ENCODE results near the gene YIPF4.
A peak's percentile ranks its signal among the peaks of the same experiment; 100 is the strongest.
"Not testable (repeated sequence)": the region's sequence is repeated elsewhere in the genome, so short reads cannot be mapped to it uniquely, and the experiment has no call there.

YIPF4 gene

DNA sequence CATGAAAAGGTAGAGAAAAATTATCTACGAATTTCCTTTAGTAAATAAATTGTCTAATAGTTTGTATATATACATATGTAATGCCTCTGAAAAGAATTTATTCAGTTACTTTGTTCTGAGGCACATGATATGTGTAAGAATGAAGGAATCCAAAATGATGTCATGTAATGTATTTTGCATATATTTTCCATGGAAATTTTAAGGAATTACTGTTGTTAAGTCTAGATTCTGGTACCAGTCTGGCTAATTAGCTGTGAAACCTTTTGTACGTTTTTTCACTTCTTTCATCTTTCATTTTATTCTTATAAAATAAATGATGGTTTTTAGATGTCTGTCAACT lies 12.3 kb downstream of the YIPF4 start:
- DNase-seq, result no peak

- no peak for DNase-seq
Measured at GRCh38 chr2:32291746-32292145, 14.0 kb downstream of the YIPF4 start.

GRCh38 chr2:32293493-32293892 lies 15.8 kb downstream of the YIPF4 start:
- DNase-seq, result not testable (repeated sequence)

DNA sequence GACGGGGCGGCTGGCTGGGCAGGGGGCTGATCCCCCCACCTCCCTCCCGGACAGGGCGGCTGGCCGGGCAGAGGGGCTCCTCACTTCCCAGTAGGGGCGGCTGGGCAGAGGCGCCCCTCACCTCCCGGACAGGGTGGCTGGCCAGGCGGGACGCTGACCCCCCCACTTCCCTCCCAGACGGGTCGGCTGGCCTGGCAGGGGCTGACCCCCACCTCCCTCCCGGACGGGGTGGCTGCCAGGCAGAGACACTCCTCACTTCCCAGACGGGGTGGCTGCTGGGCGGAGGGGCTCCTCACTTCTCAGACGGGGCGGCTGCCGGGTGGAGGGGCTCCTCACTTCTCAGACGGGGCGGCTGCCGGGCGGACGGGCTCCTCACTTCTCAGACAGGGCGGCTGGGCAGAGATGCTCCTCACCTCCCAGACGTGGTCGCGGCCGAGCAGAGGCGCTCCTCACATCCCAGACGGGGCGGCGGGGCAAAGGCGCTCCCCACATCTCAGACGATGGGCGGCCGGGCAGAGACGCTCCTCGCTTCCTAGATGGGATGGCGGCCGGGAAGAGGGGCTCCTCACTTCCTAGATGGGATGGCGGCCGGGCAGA lies 16.4 kb downstream of the YIPF4 start:
- DNase-seq, result not testable (repeated sequence)

- no peak for DNase-seq
Measured at GRCh38 chr2:32310577-32310976, 32.9 kb downstream of the YIPF4 start.

- no peak for DNase-seq
Measured at GRCh38 chr2:32314886-32315285, 37.2 kb downstream of the YIPF4 start.

DNA sequence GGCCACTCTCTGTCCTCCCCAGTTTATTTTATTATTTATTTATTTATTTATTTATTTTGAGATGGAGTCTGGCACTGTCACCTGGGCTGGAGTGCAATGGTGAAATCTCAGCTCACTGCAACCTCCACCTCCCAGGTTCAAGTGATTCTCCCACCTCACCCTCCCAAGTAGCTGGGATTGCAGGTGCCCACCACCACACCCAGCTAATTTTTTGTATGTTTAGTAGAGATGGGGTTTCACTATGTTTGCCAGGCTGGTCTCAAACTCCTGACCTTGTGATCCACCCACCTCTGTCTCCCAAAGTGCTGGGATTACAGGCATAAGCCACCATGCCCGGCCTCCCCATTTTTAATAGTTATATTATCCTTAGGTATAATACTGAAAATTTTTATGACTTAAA lies 51.0 kb downstream of the YIPF4 start:
- DNase-seq, result not testable (repeated sequence)

DNA sequence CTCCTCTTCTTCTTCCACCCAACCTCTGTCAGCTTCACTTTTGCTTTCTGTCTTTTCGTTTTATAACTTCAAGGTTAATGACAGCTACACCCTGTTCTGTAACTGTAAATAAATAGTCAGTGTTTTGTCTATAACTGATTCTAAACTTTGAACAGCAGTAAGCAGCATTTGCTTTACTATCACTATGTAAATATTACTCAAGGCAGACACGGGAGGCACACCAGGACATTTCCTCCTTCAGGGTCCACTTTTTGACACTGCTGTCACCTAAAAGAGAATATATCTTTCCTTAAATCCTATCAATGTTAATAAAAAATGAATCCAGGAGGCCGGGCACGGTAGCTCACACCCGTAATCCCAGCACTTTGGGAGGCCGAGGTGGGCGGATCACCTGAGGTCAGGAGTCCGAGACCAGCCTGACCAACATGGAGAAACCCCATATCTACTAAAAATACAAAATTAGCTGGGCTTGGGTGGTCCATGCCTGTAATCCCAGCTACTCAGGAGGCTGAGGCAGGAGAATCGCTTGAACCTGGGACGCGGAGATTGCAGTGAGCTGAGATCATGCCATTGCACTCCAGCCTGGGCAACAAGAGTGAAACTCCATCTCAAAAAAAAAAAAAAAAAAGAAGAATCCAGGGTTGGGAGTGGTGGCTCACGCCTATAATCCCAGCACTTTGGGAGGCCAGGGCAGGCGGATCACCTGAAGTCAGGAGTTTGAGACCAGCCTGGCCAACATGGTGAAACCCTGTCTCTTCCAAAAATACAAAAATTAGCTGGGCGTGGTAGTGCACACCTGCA lies 51.7 kb downstream of the YIPF4 start:
- DNase-seq, result not testable (repeated sequence)

- no peak for DNase-seq
Measured at GRCh38 chr2:32330136-32330535, 52.4 kb downstream of the YIPF4 start.

DNA sequence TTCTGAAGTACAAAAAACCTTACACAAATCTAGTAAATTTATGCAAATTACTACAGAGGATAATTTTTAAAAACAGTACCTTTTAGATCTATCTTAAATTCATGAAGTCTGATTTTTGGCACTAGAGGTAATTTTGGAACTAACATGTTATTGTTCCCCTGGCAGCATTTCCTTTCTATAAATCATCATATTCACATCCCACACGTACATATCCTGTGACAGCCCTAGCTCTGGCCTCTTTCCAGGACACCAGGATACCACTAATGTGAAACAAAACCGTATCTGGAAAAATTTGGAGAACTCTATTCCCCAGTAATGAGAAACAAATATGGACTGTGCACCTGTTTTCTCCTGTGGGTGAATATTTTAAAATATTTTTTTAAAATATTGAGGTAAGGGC lies 65.1 kb downstream of the YIPF4 start:
- DNase-seq, result no peak

DNA sequence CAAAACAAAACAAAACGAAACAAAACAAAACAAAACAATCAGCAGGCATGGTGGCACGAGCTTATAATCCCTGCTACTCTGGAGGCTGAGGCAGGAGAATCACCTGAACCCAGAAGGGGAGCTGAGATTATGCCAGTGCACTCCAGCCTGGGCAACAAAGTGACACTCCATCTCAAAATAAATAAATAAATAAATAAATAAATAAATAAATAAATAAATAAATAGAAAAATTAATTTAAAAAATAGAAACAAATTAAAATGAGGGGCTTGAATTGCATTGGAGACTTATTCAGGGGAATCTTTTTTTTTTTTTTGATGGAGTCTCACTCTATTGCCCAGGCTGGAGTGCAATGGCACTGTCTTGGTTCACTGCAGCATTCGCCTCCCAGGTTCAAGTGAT lies 73.1 kb downstream of the YIPF4 start:
- DNase-seq, result not testable (repeated sequence)

DNA sequence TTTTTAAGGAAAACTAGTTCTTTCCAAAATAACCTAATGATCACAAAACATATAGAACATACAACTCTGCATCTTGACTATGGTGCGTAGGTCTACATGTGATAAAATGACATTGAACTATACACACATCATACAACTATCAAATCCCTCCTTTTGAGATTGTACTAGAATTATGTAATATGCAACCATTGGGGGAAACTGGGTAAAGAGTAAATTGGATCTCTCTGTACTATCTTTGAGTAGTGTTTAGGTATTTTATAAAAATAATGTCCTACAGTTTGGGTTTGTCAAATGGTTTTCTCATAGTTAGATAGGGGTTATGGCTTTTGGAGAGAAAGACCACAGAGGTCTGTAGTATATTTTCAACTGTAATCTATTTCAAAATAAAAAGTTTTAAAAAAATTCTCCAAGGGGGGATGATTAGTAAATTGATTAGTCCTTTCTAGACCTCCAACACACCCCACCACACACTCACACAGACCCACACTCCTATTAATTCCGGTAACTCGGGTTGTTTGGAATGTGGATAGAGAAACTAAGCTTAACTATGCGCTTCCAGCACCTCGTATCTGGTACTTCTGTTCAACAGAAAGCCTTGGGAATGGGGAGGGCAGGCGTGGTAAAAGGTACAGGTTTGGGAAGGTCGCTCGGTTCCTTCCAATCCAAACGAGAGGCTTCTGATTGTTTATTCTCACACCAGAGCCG lies 78.4 kb downstream of the YIPF4 start:
- peak; percentile 54 for DNase-seq

GRCh38 chr2:32356681-32357317 lies 79.1 kb downstream of the YIPF4 start, which contains the start of gene BIRC6:
TSS of gene BIRC6 (plus strand) at chr2:32357023. CDS start at chr2:32357162, 139 bp downstream.
- peak; percentile 88 for DNase-seq

DNA sequence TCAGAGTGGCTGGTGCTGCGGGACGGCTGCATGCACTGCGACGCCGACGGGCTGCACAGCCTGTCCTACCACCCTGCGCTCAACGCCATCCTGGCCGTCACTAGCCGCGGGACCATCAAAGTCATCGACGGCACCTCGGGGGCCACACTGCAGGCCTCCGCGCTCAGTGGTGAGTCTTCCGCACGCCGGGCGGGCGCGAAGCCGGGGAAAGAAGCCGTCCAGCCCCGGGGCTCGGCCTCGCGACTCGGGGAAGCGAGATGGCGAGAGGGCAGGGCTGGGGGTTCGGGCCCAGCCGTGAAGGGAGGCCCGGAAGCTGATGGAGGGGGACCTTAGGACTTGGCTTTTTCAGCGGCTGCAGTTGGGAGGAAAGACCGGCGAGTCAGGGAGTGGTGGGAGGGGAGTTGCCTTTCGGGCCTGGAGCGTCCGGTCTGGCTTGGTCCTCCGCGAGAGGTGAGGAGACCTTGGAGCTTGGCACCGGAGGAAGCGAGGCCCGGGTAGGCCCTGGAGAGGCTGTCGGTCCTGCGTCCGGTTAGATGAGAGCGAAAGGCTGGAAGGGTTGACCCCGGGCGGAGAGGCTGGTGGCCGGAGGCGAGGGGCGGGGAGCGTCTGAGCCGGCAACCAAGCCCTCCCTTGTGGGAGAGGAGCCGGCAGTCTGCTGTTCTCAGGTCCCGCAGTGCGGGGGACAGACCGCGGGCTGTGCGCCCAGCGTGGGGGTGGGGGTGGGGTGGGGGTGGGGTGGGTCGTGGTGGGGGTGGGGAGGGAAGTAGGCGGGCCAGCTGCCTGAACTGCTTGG lies 79.8 kb downstream of the YIPF4 start:
- DNase-seq, result no peak

DNA sequence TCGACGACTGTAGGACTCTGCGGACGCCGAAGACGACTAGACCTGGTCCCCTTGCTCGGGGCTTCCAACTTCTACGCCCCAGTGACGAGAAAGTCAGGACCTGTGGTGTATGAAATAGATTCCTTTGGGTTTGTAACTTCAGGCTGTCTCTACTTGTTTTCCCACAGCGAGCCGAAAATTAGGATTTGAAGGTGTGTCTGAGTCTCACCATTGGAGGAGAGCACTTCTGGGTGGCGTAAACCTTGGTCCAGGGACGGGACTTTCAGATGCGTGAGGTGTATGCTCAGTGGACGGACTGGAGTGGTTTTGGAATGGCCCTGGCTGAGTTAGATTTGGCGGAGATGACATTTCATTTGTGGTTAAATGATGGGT lies 80.4 kb downstream of the YIPF4 start:
- no peak for DNase-seq

- DNase-seq, result no peak
Measured at GRCh38 chr2:32360416-32360815, 82.7 kb downstream of the YIPF4 start.

DNA sequence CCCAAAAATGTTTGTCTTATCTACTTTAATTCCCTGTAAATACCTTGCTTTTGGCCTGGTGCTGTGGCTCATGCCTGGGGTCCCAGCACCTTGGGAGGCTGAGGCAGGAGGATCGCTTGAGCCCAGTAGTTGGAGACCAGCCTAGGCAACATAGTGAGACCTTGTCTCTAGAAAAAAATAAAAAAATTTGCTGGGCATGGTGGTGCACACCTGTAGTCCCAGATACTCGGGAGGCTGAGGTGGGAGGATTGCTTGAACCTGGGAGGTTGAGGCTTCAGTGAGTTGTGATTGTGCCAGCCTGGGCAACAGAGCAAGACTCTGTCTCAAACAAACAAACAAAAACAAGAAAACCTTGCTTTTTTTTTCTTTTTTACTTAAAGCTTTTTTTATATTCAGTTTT lies 85.3 kb downstream of the YIPF4 start:
- DNase-seq, result not testable (repeated sequence)

DNA sequence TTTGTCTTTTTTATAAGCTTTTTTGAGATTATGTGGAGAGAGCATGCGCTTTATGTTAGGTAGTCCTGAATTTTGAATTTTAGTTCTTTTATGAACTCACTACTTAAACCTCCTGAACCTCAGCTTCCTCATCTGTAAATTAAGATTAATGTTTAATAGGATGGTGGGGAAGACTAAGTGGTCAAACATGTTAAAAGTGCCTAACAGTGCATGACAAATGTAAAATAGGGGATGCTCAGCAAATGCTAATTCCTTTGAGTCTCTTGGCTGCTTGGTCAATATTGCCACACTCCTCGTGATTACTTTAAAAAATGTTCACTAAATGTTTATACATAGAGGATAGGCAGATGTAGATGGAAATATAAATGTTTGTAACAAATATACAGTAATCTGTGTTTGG lies 85.9 kb downstream of the YIPF4 start:
- DNase-seq, result no peak

DNA sequence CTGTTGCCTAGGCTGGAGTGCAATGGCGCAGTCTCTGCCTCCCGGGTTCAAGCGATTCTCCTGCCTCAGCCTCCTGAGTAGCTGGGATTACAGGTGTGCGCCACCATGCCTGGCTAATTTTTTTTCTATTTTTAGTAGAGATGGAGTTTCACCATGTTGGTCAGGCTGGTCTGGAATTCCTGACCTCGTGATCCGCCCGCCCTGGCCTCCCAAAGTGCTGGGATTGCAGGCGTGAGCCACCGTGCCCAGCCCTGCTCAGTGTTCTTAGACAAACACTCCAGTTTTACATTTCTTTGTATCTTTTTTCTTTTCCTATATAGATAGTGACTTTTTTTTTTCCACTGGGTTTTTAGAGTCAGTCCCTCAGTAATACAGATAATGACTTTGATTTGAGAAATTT lies 86.6 kb downstream of the YIPF4 start:
- not testable (repeated sequence) for DNase-seq

- DNase-seq, result not testable (repeated sequence)
Measured at GRCh38 chr2:32365679-32366078, 88.0 kb downstream of the YIPF4 start.

Data from DMS153 (cell line).